ENCODE data around the gene CFAP410. TPM values are rescaled to one million over a fixed set of nuclear protein-coding genes. Genes with fewer than 3 reads are reported as not detected.
A peak's percentile ranks its signal among the peaks of the same experiment; 100 is the strongest.

CFAP410 gene
- total RNA-seq, 1 donor from 2014 or later, result 16.8 TPM

DNA sequence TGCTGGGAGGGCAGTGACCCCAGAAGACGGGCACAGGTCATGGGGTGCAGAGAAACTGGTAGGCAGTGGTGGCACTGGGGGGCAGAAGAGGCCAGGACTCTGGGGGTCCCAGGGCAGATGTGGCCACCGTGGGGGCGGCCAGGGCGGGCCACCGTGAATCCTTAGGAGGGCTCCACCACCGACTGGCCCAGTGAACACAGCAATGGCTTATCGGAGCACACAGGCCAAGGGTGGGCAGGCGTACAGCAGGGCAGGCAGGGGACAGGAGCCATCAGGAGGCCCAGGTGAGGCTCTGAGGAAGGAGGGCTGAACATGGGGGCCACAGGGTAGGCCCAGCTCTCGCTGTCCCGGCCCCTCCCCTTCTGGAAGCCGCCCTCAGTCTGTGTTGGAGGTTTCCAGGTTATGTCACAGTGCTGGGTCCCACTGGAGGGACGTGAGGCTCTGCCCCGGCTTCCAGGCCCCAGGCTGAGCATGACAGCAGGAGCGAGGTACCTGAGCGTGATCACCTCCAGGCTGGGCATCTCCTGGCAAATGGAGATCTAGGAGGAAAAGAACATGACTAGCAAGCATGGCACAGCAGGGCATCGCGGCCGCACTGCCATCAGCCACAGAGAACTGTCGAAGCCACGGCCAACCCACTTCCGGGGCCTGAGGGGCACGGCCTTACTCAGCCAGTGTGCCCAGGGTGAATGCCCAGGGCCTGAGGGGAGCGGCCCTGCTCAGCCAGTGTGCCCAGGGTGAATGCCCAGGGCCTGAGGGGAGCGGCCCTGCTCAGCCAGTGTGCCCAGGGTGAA lies 3.7 kb downstream of the CFAP410 start:
- intact Hi-C loops (cut with DNase I), result loop anchor here (5.0 kb wide), 1 partner anchor 102 kb away; no protein-coding TSS in a partner anchor
- ATAC-seq (no peak), DNase-seq (ENCODE audit: missing footprints) (peak; percentile 63)

- DNase-seq (ENCODE audit: missing footprints) (peak; percentile 64), ATAC-seq (no peak)
- intact Hi-C loops (cut with DNase I), result loop anchor here (5.0 kb wide), 1 partner anchor 103 kb away; no protein-coding TSS in a partner anchor
These were observed 4.7 kb downstream of the CFAP410 start for GRCh38 chr21:44334329-44335030.

- DNase-seq (ENCODE audit: missing footprints) (peak; percentile 63), ATAC-seq (no peak)
- intact Hi-C loops (cut with DNase I), result no loop called here
These were observed 5.5 kb downstream of the CFAP410 start for GRCh38 chr21:44333509-44334328.

DNA sequence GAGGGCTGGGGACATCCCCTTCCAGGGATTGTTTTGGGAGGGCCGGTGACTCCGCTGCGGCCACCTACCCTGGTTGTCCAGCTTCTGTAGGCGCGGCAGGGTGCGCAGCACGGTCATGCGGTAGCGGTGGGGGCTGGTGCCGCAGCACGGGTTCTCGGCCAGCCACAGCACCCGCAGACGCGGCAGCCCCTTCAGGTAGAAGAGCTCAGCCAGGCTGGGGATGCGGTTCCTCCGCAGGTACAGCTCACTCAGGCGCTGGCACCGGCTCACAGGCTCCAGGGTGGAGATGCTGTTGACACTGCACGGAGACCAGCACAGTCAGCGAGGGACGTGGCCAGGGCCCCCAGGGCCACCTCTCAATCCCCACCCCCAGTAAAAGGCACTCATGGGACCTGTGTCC lies 6.2 kb downstream of the CFAP410 start:
- DNase-seq (ENCODE audit: missing footprints), result no peak
- intact Hi-C loops (cut with DNase I), result no loop called here
- ATAC-seq, result no peak

DNA sequence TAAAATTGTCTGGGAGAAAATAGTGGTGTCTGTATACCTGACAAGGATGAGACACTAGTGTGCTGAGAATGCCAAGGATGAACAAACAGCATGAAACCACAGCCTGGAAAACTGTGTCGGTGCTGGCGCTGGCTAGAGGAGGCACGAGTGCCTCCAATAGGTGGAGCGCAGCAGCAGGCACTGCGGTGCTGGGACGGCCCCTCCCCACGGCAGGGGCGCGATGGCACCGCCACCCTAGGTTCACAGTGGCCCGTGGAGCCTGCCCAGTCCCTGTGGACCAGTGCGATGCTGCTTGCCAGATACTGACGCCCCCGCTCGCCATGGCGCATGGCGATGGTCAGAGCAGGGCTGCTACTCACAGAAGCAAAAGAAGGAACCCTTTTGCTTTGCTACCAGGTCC lies 6.8 kb downstream of the CFAP410 start:
- DNase-seq (ENCODE audit: missing footprints), result no peak
- no peak for ATAC-seq
- intact Hi-C loops (cut with DNase I), result no loop called here

- ATAC-seq (no peak), DNase-seq (ENCODE audit: missing footprints) (no peak)
- intact Hi-C loops (cut with DNase I), result no loop called here
These were observed 7.4 kb downstream of the CFAP410 start for GRCh38 chr21:44331650-44332307.

DNA sequence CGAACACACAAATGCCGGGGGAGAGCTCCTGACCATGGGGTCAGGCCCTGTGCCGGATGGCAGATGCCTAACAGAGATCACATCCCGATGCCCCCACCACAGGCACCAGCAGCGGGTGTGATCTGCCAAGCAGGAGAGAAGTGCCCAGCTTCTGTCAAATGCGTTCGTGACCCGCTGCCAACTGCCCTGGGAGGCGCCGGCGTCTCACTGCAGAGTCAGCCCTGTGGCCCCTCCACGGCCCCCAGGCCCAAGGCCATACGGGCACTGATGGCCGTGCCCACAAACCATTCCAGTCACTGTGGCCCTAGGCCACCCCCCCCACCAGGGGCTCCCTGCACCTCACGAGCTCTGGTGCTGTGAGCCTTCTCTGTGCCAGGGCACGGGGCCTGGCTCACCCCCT lies 8.0 kb downstream of the CFAP410 start:
- intact Hi-C loops (cut with DNase I), result no loop called here
- DNase-seq (ENCODE audit: missing footprints) (no peak), ATAC-seq (no peak)

- no peak for ATAC-seq
- intact Hi-C loops (cut with DNase I), result no loop called here
- DNase-seq (ENCODE audit: missing footprints), result no peak
These were observed 8.5 kb downstream of the CFAP410 start for GRCh38 chr21:44330698-44331097.

DNA sequence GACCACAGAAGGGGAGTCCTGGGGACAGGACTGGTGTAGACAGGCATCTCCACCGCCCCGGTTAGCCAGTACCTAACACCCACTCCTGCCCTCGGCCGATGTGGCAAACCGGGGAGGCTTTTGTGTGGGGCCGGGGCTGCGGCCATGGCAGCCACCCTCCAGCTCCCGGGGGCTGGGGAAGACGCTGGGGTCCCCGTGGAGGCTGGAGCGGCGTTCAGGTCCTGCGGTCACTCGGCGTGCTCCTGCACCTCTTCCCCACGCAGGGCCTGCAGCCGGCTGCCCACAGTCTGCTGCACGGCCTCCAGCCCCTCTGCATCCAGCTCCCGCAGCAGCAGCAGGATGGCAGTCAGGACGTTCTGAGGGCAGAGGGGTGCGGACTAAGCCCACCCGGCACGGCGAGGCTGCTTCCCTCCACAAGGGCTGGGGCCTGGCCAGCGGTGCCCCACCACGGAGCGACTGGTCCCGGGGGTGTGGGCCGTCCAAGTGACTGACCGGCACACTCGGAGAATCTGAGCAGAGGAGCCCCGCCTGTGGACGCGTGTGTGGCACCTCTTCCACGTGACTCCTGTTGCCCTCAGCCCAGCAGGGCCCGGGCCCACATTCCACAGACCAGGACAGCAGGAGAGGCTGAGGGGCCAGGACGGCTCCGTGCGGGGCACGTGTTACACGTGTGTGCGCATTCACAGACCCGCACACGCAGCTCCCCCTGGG lies 9.1 kb downstream of the CFAP410 start:
- no peak for DNase-seq (ENCODE audit: missing footprints)
- ATAC-seq, result no peak
- intact Hi-C loops (cut with DNase I), result no loop called here

DNA sequence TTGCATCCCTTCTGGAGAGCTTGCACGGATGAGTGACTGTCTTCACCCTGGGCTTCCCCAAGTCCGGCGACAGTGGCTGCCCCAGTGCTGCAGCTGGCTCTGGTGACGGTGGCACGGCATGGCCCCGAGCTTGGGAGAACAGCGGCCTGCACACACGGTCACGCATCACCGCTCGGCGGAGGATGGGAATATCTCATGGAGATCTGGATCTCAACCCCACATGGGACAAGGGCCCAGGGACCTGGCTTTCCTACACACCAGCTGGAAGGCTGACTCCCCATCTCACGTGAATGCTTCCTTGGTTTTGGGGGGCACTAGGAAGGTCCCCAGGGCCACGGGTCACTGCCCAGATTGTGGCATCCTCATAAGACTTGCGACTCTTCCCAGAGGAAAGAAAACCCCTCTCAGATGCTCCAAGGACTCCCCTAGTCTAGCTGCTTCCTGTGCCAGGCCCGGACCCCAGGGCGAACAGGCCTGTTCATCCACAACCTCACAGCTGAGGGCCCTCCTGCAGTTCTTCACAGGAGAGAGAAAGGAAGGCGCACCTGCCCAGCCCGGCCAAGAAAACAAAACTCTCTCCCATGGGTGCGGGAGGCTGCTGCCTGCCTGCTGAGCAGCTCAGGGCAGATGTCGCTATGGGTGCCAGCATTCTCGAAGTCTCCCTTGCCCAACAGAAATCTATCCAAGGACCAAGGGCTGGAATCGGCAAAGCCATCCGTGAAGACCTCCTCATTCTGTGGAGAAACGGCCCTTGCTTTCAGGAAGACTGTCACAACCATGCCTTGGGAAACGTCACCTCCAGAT lies 9.9 kb downstream of the CFAP410 start:
- ATAC-seq (no peak), DNase-seq (ENCODE audit: missing footprints) (peak; percentile 63)
- intact Hi-C loops (cut with DNase I), result no loop called here

- ATAC-seq (no peak), DNase-seq (ENCODE audit: missing footprints) (peak; percentile 68)
- intact Hi-C loops (cut with DNase I), result no loop called here
These were observed 10.8 kb downstream of the CFAP410 start for GRCh38 chr21:44328242-44328895.

DNA sequence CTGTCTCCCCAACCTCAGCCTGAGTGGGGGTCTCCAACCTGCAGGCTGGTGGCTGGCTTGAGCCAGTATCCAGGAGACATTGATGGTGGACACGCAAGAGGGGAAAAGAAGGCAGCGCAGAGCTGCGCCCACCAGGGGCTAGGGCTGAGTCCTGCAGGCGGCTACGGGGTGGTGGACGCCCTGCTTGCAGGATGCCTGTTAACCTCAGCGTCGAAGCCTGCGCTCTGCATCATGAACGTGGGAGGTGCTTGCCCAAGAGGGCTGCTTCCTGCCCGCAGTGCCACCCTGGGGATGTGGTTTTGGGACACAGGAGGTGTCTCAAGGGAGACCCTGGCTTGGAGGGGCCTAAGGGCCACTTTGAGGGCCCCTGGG lies 11.6 kb downstream of the CFAP410 start:
- intact Hi-C loops (cut with DNase I), result no loop called here
- ATAC-seq (no peak), DNase-seq (ENCODE audit: missing footprints) (peak; percentile 61)

GRCh38 chr21:44326716-44327602 lies 12.2 kb downstream of the CFAP410 start:
- DNase-seq (ENCODE audit: missing footprints), result no peak
- intact Hi-C loops (cut with DNase I), result no loop called here
- ATAC-seq, result no peak

DNA sequence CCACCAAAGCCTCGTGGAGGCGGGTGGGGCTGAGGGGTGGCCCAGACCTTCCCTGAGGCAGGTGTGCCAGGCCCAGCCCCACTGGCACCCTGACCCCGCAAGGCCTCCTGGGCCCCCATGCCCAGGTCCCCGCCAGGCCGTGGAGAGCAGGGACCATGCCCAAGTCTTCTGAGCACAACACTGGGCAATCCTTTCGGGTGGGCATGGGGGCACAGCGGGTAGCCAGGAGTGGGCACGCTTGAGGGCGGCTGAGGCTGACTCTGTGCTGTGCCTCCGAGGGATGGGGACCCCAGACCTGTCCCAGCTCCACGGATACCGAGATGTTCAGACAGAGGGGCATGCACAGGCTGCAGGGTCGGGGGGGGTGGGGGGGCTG lies 12.9 kb downstream of the CFAP410 start:
- intact Hi-C loops (cut with DNase I), result no loop called here
- ATAC-seq, result no peak
- no peak for DNase-seq (ENCODE audit: missing footprints)

DNA sequence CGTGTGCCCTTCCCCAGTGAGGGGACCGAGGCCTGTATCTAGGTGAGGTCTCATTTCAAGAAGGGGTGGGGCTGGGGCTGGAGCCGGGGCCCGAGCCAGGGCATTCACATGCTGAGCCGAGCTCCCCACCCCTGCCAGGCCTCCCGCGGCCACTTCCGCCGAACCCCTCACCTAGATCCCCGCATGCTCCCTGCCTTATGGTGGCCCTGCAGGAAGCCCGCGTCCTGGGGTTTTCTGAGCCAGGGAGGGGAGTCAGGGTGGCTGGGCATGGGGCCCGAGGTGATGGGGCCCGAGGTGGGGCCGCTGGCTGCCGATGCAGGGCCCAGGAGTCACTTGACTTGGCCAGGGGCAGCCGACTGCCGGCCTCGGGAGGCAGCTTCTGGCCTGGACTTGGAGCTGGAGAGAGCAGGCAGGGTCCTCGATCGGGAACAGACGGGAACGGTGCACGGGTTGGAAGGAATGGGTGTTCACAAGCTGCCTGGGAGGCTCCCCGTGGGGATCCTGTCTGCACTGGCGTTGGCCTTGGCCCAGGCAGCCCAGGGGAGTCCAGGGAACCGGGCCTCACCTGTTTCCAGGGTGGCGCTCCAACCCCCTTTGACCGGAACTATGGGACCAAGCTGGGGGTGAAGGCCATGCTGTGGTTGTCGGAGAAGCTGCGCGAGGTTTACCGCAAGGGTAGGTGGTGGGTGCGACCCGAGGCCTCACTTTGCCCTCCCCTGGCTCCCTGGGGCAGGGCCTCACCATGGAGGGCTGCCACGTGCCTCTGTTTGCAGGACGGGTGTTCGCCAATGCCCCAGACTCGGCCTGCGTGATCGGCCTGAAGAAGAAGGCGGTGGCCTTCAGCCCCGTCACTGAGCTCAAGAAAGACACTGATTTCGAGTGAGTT lies 13.6 kb downstream of the CFAP410 start:
- intact Hi-C loops (cut with DNase I), result no loop called here
- DNase-seq (ENCODE audit: missing footprints), result no peak
- ATAC-seq, result no peak

DNA sequence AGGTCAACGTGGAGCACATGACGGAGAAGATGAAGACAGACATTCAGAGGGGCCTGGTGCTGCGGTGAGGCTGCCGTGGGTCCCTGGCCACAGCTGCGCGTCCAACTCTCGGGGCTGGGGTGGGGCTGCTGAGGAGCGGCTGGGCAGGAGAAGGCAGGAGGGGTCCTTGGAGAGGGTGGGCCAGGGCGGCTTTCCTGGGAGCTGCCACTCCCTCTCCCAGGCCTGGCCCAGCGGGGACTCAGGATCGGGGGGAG lies 14.4 kb downstream of the CFAP410 start:
- no peak for ATAC-seq
- intact Hi-C loops (cut with DNase I), result no loop called here
- DNase-seq (ENCODE audit: missing footprints), result no peak

Data from Right ventricle myocardium inferior (tissue), 1 donor.